B cell (primary cell): Measurements from ENCODE around the gene PCDH9. TPM values are rescaled to one million over a fixed set of nuclear protein-coding genes. Genes with fewer than 3 reads are reported as not detected.

ENCODE experiments used
- ATAC-seq: fragments of 200-7000 bp; cut with Tn5 transposase; one replicate; pipeline ENCODE4 v1.10.0; 2021; ENCODE audit warnings: low read depth, mild to moderate bottlenecking, moderate number of reproducible peaks, moderate library complexity
- CTCF ChIA-PET: fragments of 350-600 bp; sonication (Branson Sonifier 250); formaldehyde crosslinking; loops from one replicate; lab custom pipeline; 2021; ENCODE audit warnings: antibody characterized with exemption, inconsistent platforms; lab: Charles Lee
- POLR2A ChIA-PET: fragments of 350-600 bp; sonication (Branson Sonifier 250); formaldehyde crosslinking; loops from one replicate; lab custom pipeline; 2021; ENCODE audit warnings: antibody characterized with exemption; lab: Charles Lee
- DNase-seq: peaks from one replicate; pipeline ENCODE4 v3.0.0; 2013
- H2AFZ ChIP-seq: 2 replicates; pipeline ENCODE4 v1.6.1; 2012; ENCODE audit warnings: mild to moderate bottlenecking, low read depth, low read length; ENCODE audit not compliant: insufficient read depth, poor library complexity, severe bottlenecking
- H3K27ac ChIP-seq, 2 donors: 1 replicate in 1 of 2; 2 replicates in 1 of 2; pipeline ENCODE4 v1.5.1; 2012 to 2013; ENCODE audit warnings: low read length in 2 of 2, mild to moderate bottlenecking in 2 of 2, moderate library complexity in 1 of 2
- H3K27me3 ChIP-seq, 4 experiments: fragments of 200-600 bp in 1 of 4; sonication (generic) in 1 of 4; replicated peaks in 1 of 4; 1 replicate in 2 of 4; 2 replicates in 2 of 4; pipeline versions ENCODE4 v1.6.1 to v1.7.0; 2013 to 2016; ENCODE audit warnings: low read length in 3 of 4, mild to moderate bottlenecking in 2 of 4, mixed read lengths in 1 of 4, moderate library complexity in 1 of 4; ENCODE audit not compliant: insufficient read depth in 4 of 4, control insufficient read depth in 3 of 4; ENCODE audit errors: control extremely low read depth in 1 of 4
- H3K36me3 ChIP-seq, 2 experiments: replicated peaks in 1 of 2; 1 replicate in 1 of 2; 2 replicates in 1 of 2; pipeline versions ENCODE4 v1.6.1 to v1.7.1; 2013; ENCODE audit warnings: low read length in 1 of 2; ENCODE audit not compliant: insufficient read depth in 2 of 2, control insufficient read depth in 1 of 2; ENCODE audit errors: control extremely low read depth in 1 of 2, extremely low read depth in 1 of 2
- H3K4me1 ChIP-seq, 2 donors: fragments of 200-600 bp in 1 of 2; sonication (generic) in 1 of 2; 1 replicate in 1 of 2; 2 replicates in 1 of 2; pipeline versions ENCODE4 v1.5.1 to v1.6.1; 2013 to 2017; ENCODE audit warnings: low read length in 2 of 2; ENCODE audit not compliant: control insufficient read depth in 2 of 2, insufficient read depth in 2 of 2
- H3K4me2 ChIP-seq: replicated peaks from 2 replicates; pipeline ENCODE3; 2012; ENCODE audit warnings: mild to moderate bottlenecking, low read depth, low read length; ENCODE audit not compliant: poor library complexity, severe bottlenecking
- H3K4me3 ChIP-seq, 5 experiments: fragments of 200-600 bp in 1 of 5; sonication (generic) in 1 of 5; 1 replicate in 3 of 5; 2 replicates in 2 of 5; pipeline versions ENCODE4 v1.5.1 to v1.7.0; 2011 to 2016; ENCODE audit warnings: low read length in 4 of 5, mild to moderate bottlenecking in 4 of 5, low read depth in 2 of 5, control low read depth in 1 of 5, moderate library complexity in 1 of 5; ENCODE audit not compliant: insufficient read depth in 1 of 5; ENCODE audit errors: control extremely low read depth in 1 of 5, extremely low read depth in 1 of 5
- H3K79me2 ChIP-seq: fragments of 200-600 bp; sonication (generic); one replicate; pipeline ENCODE4 v1.6.0; 2016; ENCODE audit warnings: low read length; ENCODE audit not compliant: control insufficient read depth, insufficient read depth
- H3K9ac ChIP-seq: fragments of 200-600 bp; sonication (generic); 2 replicates; pipeline ENCODE4 v1.6.1; 2017; ENCODE audit warnings: mild to moderate bottlenecking, low read length, moderate library complexity
- H3K9me3 ChIP-seq, 3 donors: one replicate each; pipeline versions ENCODE4 v1.6.1 to v1.7.1; 2013; ENCODE audit warnings: low read length in 2 of 3; ENCODE audit not compliant: control insufficient read depth in 2 of 3, insufficient read depth in 1 of 3; ENCODE audit errors: control extremely low read depth in 1 of 3
- H4K20me1 ChIP-seq: 2 replicates; pipeline ENCODE4 v1.6.0; 2012; ENCODE audit warnings: mild to moderate bottlenecking, low read length; ENCODE audit not compliant: insufficient read depth, control insufficient read depth, poor library complexity, severe bottlenecking
- H3K27ac Mint-ChIP-seq: one replicate; pipeline ENCODE4 v1.8.0; 2021; ENCODE audit warnings: mixed read lengths
- H3K27me3 Mint-ChIP-seq: one replicate; pipeline ENCODE4 v1.8.0; 2021; ENCODE audit warnings: mixed read lengths
- H3K4me1 Mint-ChIP-seq: one replicate; pipeline ENCODE4 v1.8.0; 2021; ENCODE audit warnings: mixed read lengths
- H3K4me3 Mint-ChIP-seq: one replicate; pipeline ENCODE4 v1.8.0; 2021; ENCODE audit warnings: mixed read lengths
- H3K9me3 Mint-ChIP-seq: one replicate; pipeline ENCODE4 v1.8.0; 2022; ENCODE audit warnings: mixed read lengths; ENCODE audit not compliant: insufficient read depth
- CTCF ChIP-seq: fragments of 200-600 bp; IDR thresholded peaks from one replicate; pipeline ENCODE4 v1.8.0; 2022; ENCODE audit warnings: antibody characterized with exemption, mild to moderate bottlenecking
- EZH2 ChIP-seq: IDR thresholded peaks from 2 replicates; pipeline ENCODE4 v1.6.1; 2012; ENCODE audit warnings: borderline replicate concordance, low read depth, mild to moderate bottlenecking, moderate library complexity, low read length; ENCODE audit not compliant: insufficient read depth, poor library complexity, severe bottlenecking
- WGBS: methylation state at CpG from one replicate; pipeline ENCODE4 v1.1.5; 2013; ENCODE audit warnings: missing lambda C conversion rate; ENCODE audit not compliant: insufficient coverage; 5-methylcytosine and 5-hydroxymethylcytosine counted together
- intact Hi-C: fragments of 100-400 bp; cut with micrococcal nuclease; formaldehyde crosslinking; loops from one replicate; pipeline ENCODE4 v1.10.0; 2022
- polyA plus RNA-seq: library from polyadenylated mRNA; depleted of rRNA; stranded (reverse); fragments of >200 nt; gene quantifications from 2 replicates; pipeline ENCODE4 v1.2.3, GENCODE V29; 2012
- total RNA-seq, 2 donors: library from RNA; stranded (reverse); fragments of 120-200 nt in 1 of 2; gene quantifications; 1 replicate in 1 of 2; 2 replicates in 1 of 2; pipeline versions ENCODE4 v1.2.3 to v1.2.4, GENCODE V29; 2013 to 2022

Gene PCDH9
- total and polyA plus RNA-seq, 2 donors (not counting 1 experiment from before 2014, with no cell fraction given), result 13.1 to 21.8 TPM

GRCh38 chr13:66634384-66634783 is 595.8 kb downstream of the PCDH9 start:
- H3K27me3 Mint-ChIP-seq, result no peaks in the 10 kb centered on the region

GRCh38 chr13:66627512-66627911 is 602.6 kb downstream of the PCDH9 start:
- Histone ChIP-seq H4K20me1 (no peaks in the 10 kb centered on the region), H3K36me3 (no peaks in the 10 kb centered on the region), H3K4me2 (no peak overlapping the region), H3K79me2 (no peaks in the 10 kb centered on the region), H3K27me3 (no peaks in the 10 kb centered on the region), H3K9ac (no peak overlapping the region), H3K4me1 (no peaks in the 10 kb centered on the region), H3K9me3 (peaks cover 0 to 5% (median 3%) of the 10 kb centered on the region in 3 donors), H3K27ac (no peak overlapping the region), H3K4me3 (no peak overlapping the region), H2AFZ (no peak overlapping the region)
- no peak overlapping the region for H3K4me3 Mint-ChIP-seq
- CTCF ChIA-PET, result interaction anchor here (1.6 kb wide), 1 partner anchor 8 kb away, joined by 6 read pairs; no protein-coding TSS in a partner anchor
- DNase-seq (no peak), ATAC-seq (no peak)
- no peaks in the 10 kb centered on the region for H3K27me3 Mint-ChIP-seq
- TF ChIP-seq CTCF, result no peak
- POLR2A ChIA-PET, result no interaction called here
- no peaks in the 10 kb centered on the region for H3K4me1 Mint-ChIP-seq
- intact Hi-C loops, result no loop called here
- 84% methylated on average over 3 of the region's 4 CpGs for WGBS
- no peak overlapping the region for H3K27ac Mint-ChIP-seq
- H3K9me3 Mint-ChIP-seq, result no peaks in the 10 kb centered on the region

More at GRCh38 chr13:66634384-66634783, 595.8 kb downstream of the PCDH9 start:
- H3K4me3 ChIP-seq, result no peak overlapping the region
- H4K20me1 ChIP-seq, result no peaks in the 10 kb centered on the region
- no peaks in the 10 kb centered on the region for H3K79me2 ChIP-seq
- ChIA-PET CTCF (interaction anchor here (1.5 kb wide), 1 partner anchor 15 kb away, joined by 6 read pairs; no protein-coding TSS in a partner anchor), POLR2A (no interaction called here)
- no peak overlapping the region for H3K9ac ChIP-seq
- intact Hi-C loops, result no loop called here
- H3K9me3 ChIP-seq, result peaks cover 0 to 3% (median 0%) of the 10 kb centered on the region in 3 donors
- H3K4me1 ChIP-seq, result peaks cover 4 to 7% of the 10 kb centered on the region in 2 donors
- H3K27me3 ChIP-seq, result no peaks in the 10 kb centered on the region
- H3K36me3 ChIP-seq, result no peaks in the 10 kb centered on the region
- TF ChIP-seq CTCF, result no peak
- no peak for TF ChIP-seq EZH2
- no peak for ATAC-seq
- Mint-ChIP-seq H3K27ac (no peak overlapping the region), H3K4me3 (no peak overlapping the region), H3K9me3 (no peaks in the 10 kb centered on the region), H3K4me1 (peaks cover 12% of the 10 kb centered on the region)
- no peak overlapping the region for H2AFZ ChIP-seq
- DNase-seq, result no peak
- H3K4me2 ChIP-seq, result no peak overlapping the region
- H3K27ac ChIP-seq, result no peak overlapping the region
